ENCODE measurements around the gene GUCA1C. TPM values are rescaled to one million over a fixed set of nuclear protein-coding genes. Genes with fewer than 3 reads are reported as not detected.

The GUCA1C gene
- total RNA-seq, 1 experiment from 2014 or later: not detected

DNA sequence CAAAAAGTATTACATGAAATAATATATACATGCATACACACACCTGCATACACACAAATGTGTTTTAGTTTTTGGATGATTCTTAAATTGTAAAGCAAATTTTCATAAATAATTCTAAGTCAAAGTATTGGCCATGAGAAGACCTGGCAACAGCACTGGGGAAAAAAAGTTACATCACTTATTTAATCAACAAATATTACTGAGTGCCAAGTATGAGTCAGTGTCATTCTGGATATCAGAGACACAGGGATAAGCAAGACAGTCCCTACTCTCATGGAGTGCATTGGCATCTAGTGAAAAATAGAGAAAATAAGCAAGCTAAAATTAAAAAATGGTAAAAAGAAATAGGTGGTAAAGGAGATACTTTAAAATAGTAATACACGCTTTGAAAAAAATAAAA is 29.4 kb upstream of the GUCA1C start:
- Histone ChIP-seq H3K27me3 (ENCODE audit: control insufficient read depth, insufficient read depth, low read length) (no peaks in the 10 kb centered on the region), H3K4me1 (ENCODE audit: control insufficient read depth, insufficient read depth, low read length) (no peaks in the 10 kb centered on the region), H3K36me3 (ENCODE audit: control insufficient read depth, insufficient read depth, low read length) (no peaks in the 10 kb centered on the region), H3K4me3 (ENCODE audit: low read depth in 2 of 2, low read length in 2 of 2) (no peak overlapping the region), H3K9me3 (ENCODE audit: control insufficient read depth, insufficient read depth, low read depth, low read length) (no peaks in the 10 kb centered on the region), H3K27ac (ENCODE audit: low read length) (no peak overlapping the region)
- ChIA-PET CTCF (no interaction called here), POLR2A (no interaction called here)
- DNase-seq (ENCODE audit: low read depth, low spot score): no peak
- in situ Hi-C loops (cut with HindIII; ENCODE audit: low pct_unique_long_range_greater_than_20kb, low sequenced_read_pairs) (no loop called here), intact Hi-C loops (cut with micrococcal nuclease; ENCODE audit: unreplicated experiment) (no loop called here)
- ATAC-seq: no peak
- BruUV-seq (replicated peaks): no TSS peak
- TF ChIP-seq POLR2AphosphoS5 (IDR thresholded peaks at IDR 0.05; ENCODE audit: low read depth, low read length) (no peak), SIN3A (IDR thresholded peaks at IDR 0.05; ENCODE audit: borderline replicate concordance, insufficient read depth, low read depth, low read length) (no peak), TCF7L2 (IDR thresholded peaks at IDR 0.05; ENCODE audit: low read depth, low read length) (no peak)
- TF ChIP-seq, protein P1, sequence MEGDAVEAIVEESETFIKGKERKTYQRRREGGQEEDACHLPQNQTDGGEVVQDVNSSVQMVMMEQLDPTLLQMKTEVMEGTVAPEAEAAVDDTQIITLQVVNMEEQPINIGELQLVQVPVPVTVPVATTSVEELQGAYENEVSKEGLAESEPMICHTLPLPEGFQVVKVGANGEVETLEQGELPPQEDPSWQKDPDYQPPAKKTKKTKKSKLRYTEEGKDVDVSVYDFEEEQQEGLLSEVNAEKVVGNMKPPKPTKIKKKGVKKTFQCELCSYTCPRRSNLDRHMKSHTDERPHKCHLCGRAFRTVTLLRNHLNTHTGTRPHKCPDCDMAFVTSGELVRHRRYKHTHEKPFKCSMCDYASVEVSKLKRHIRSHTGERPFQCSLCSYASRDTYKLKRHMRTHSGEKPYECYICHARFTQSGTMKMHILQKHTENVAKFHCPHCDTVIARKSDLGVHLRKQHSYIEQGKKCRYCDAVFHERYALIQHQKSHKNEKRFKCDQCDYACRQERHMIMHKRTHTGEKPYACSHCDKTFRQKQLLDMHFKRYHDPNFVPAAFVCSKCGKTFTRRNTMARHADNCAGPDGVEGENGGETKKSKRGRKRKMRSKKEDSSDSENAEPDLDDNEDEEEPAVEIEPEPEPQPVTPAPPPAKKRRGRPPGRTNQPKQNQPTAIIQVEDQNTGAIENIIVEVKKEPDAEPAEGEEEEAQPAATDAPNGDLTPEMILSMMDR (IDR thresholded peaks at IDR 0.05): no peak
- TF ChIP-seq, protein P2, sequence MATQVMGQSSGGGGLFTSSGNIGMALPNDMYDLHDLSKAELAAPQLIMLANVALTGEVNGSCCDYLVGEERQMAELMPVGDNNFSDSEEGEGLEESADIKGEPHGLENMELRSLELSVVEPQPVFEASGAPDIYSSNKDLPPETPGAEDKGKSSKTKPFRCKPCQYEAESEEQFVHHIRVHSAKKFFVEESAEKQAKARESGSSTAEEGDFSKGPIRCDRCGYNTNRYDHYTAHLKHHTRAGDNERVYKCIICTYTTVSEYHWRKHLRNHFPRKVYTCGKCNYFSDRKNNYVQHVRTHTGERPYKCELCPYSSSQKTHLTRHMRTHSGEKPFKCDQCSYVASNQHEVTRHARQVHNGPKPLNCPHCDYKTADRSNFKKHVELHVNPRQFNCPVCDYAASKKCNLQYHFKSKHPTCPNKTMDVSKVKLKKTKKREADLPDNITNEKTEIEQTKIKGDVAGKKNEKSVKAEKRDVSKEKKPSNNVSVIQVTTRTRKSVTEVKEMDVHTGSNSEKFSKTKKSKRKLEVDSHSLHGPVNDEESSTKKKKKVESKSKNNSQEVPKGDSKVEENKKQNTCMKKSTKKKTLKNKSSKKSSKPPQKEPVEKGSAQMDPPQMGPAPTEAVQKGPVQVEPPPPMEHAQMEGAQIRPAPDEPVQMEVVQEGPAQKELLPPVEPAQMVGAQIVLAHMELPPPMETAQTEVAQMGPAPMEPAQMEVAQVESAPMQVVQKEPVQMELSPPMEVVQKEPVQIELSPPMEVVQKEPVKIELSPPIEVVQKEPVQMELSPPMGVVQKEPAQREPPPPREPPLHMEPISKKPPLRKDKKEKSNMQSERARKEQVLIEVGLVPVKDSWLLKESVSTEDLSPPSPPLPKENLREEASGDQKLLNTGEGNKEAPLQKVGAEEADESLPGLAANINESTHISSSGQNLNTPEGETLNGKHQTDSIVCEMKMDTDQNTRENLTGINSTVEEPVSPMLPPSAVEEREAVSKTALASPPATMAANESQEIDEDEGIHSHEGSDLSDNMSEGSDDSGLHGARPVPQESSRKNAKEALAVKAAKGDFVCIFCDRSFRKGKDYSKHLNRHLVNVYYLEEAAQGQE (IDR thresholded peaks at IDR 0.05; ENCODE audit: insufficient read depth in 1 of 2, low read depth in 2 of 2, low read length in 1 of 2): no peak

DNA sequence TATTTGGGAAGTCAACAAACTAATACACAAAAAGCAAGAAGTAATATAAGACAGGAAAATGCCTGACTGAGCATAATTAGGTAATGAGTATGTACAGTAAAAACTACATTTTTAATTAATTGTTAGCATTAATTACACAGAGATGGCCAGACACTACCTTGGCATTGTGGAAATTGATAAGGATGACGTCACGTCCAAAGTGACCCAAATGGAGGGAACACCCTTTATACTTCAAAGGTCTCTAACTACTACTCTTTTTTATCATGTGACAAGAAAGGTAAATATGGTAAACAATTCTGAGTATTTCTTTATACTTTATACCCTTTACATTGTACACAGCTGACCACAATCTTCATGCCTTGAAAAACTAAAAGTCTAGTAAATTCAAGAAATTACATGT is 22.4 kb upstream of the GUCA1C start:
- ChIA-PET CTCF (no interaction called here), POLR2A (no interaction called here)
- Histone ChIP-seq H3K36me3 (ENCODE audit: control insufficient read depth, insufficient read depth, low read length) (no peaks in the 10 kb centered on the region), H3K9me3 (ENCODE audit: control insufficient read depth, insufficient read depth, low read depth, low read length) (no peaks in the 10 kb centered on the region), H3K27ac (ENCODE audit: low read length) (no peak overlapping the region), H3K4me1 (ENCODE audit: control insufficient read depth, insufficient read depth, low read length) (no peaks in the 10 kb centered on the region), H3K27me3 (ENCODE audit: control insufficient read depth, insufficient read depth, low read length) (0 out of 2 replicates have a peak, but pooled peaks cover 4% of the 10 kb centered on the region), H3K4me3 (ENCODE audit: low read depth in 2 of 2, low read length in 2 of 2) (no peak overlapping the region)
- ATAC-seq (no peak), DNase-seq (ENCODE audit: low read depth, low spot score) (no peak)
- TF ChIP-seq POLR2AphosphoS5 (IDR thresholded peaks at IDR 0.05; ENCODE audit: low read depth, low read length) (no peak), SIN3A (IDR thresholded peaks at IDR 0.05; ENCODE audit: borderline replicate concordance, insufficient read depth, low read depth, low read length) (no peak), TCF7L2 (IDR thresholded peaks at IDR 0.05; ENCODE audit: low read depth, low read length) (no peak)
- TF ChIP-seq, protein P2 (IDR thresholded peaks at IDR 0.05; ENCODE audit: insufficient read depth in 1 of 2, low read depth in 2 of 2, low read length in 1 of 2): no peak
- TF ChIP-seq, protein P1 (IDR thresholded peaks at IDR 0.05): no peak
- no TSS peak for BruUV-seq (replicated peaks)
- intact Hi-C loops (cut with micrococcal nuclease; ENCODE audit: unreplicated experiment): no loop called here
- in situ Hi-C loops (cut with HindIII; ENCODE audit: low pct_unique_long_range_greater_than_20kb, low sequenced_read_pairs): no loop called here

All from Panc1 (cell line).